IMR-90 (cell line): ENCODE measurements around the gene ZNF565. TPM values are rescaled to one million over a fixed set of nuclear protein-coding genes. Genes with fewer than 3 reads are reported as not detected.

Experiments
- ATAC-seq: fragments of 200-7000 bp; cut with Tn5 transposase; 2 replicates; pipeline ENCODE4 v1.9.1; 2020; ENCODE audit warnings: low read depth, mild to moderate bottlenecking, moderate library complexity
- BruUV-seq: library from RNA; stranded (reverse); fragments of 400-500 nt; replicated peaks from 2 replicates; lab custom pipeline; 2021; lab: Mats Ljungman, UMichigan
- CTCF ChIA-PET: fragments of 300-600 bp; formaldehyde crosslinking; extraction: SDS; loops from one replicate; lab custom pipeline; 2021; ENCODE audit warnings: antibody characterized with exemption; lab: Yijun Ruan, JAX
- POLR2A ChIA-PET: fragments of 300-600 bp; sonication (Branson Sonifier 250); formaldehyde crosslinking; loops from one replicate; lab custom pipeline; 2022; ENCODE audit warnings: antibody characterized with exemption; ENCODE audit not compliant: unreplicated experiment; lab: Charles Lee
- DNase-seq: peaks from one replicate; pipeline ENCODE4 v3.0.0; 2013
- H2AFZ ChIP-seq: replicated peaks from 2 replicates; pipeline ENCODE3; 2013; ENCODE audit warnings: low read length, mild to moderate bottlenecking; ENCODE audit not compliant: poor library complexity
- H2AK5ac ChIP-seq: 2 replicates; pipeline ENCODE4 v1.6.1; 2013; ENCODE audit warnings: low read depth, low read length, inconsistent platforms
- H2AK9ac ChIP-seq: replicated peaks from 2 replicates; pipeline ENCODE3; 2013; ENCODE audit warnings: mild to moderate bottlenecking, low read depth, low read length, moderate library complexity; ENCODE audit not compliant: poor library complexity
- H2BK120ac ChIP-seq: 2 replicates; pipeline ENCODE4 v1.6.1; 2013; ENCODE audit warnings: low read depth, low read length, inconsistent platforms
- H2BK15ac ChIP-seq: 3 replicates; pipeline ENCODE4 v1.6.1; 2013; ENCODE audit warnings: low read depth, low read length, inconsistent platforms
- H2BK20ac ChIP-seq: 2 replicates; pipeline ENCODE4 v1.6.1; 2013; ENCODE audit warnings: low read depth, mild to moderate bottlenecking, inconsistent platforms, low read length, moderate library complexity
- H2BK5ac ChIP-seq: 2 replicates; pipeline ENCODE4 v1.6.1; 2013; ENCODE audit warnings: mild to moderate bottlenecking, low read depth, low read length, inconsistent platforms; ENCODE audit not compliant: poor library complexity, severe bottlenecking
- H3K14ac ChIP-seq: replicated peaks from 2 replicates; pipeline ENCODE4 v1.6.1; 2013; ENCODE audit warnings: low read depth, low read length, inconsistent platforms
- H3K18ac ChIP-seq: 2 replicates; pipeline ENCODE4 v1.6.1; 2013; ENCODE audit warnings: low read depth, low read length, control low read depth
- H3K23ac ChIP-seq: 2 replicates; pipeline ENCODE4 v1.6.1; 2013; ENCODE audit warnings: low read depth, low read length, inconsistent platforms
- H3K27ac ChIP-seq: 2 replicates; pipeline ENCODE4 v1.5.1; 2013; ENCODE audit warnings: mild to moderate bottlenecking, control low read depth, low read length; ENCODE audit not compliant: insufficient read depth
- H3K27me3 ChIP-seq: 2 replicates; pipeline ENCODE4 v1.6.1; 2013; ENCODE audit warnings: low read length; ENCODE audit not compliant: control insufficient read depth, insufficient read depth
- H3K36me3 ChIP-seq: 2 replicates; pipeline ENCODE4 v1.6.1; 2013; ENCODE audit warnings: low read length, mixed read lengths; ENCODE audit not compliant: control insufficient read depth, insufficient read depth
- H3K4ac ChIP-seq: 2 replicates; pipeline ENCODE4 v1.6.1; 2013; ENCODE audit warnings: low read depth, low read length, inconsistent platforms
- H3K4me1 ChIP-seq: 2 replicates; pipeline ENCODE4 v1.6.1; 2013; ENCODE audit warnings: low read length, mixed read lengths; ENCODE audit not compliant: control insufficient read depth, insufficient read depth
- H3K4me2 ChIP-seq: 2 replicates; pipeline ENCODE4 v1.6.1; 2013; ENCODE audit warnings: low read depth, mild to moderate bottlenecking, control low read depth, low read length, moderate library complexity
- H3K4me3 ChIP-seq: 2 replicates; pipeline ENCODE4 v1.5.1; 2013; ENCODE audit warnings: low read depth, mild to moderate bottlenecking, control low read depth, low read length, moderate library complexity; ENCODE audit not compliant: insufficient read depth
- H3K56ac ChIP-seq: 2 replicates; pipeline ENCODE4 v1.6.1; 2013; ENCODE audit warnings: low read length, inconsistent platforms; ENCODE audit not compliant: insufficient read depth; ENCODE audit errors: extremely low read depth
- H3K79me1 ChIP-seq, 2 experiments: 2 replicates each; pipeline ENCODE4 v1.6.1; 2013; ENCODE audit warnings: low read length in 2 of 2, inconsistent platforms in 1 of 2, low read depth in 1 of 2
- H3K9ac ChIP-seq: 2 replicates; pipeline ENCODE4 v1.6.1; 2013; ENCODE audit warnings: low read depth, low read length, control low read depth
- H3K9me1 ChIP-seq: 2 replicates; pipeline ENCODE4 v1.6.1; 2013; ENCODE audit warnings: low read length, inconsistent platforms; ENCODE audit not compliant: insufficient read depth
- H3K9me3 ChIP-seq: 2 replicates; pipeline ENCODE4 v1.6.1; 2013; ENCODE audit warnings: low read length; ENCODE audit not compliant: control insufficient read depth, insufficient read depth
- H4K20me1 ChIP-seq: 2 replicates; pipeline ENCODE4 v1.6.1; 2013; ENCODE audit warnings: low read length, inconsistent platforms; ENCODE audit not compliant: insufficient read depth
- H4K5ac ChIP-seq: 2 replicates; pipeline ENCODE4 v1.6.1; 2013; ENCODE audit warnings: mild to moderate bottlenecking, low read depth, low read length, control low read depth
- H4K8ac ChIP-seq, 2 experiments: 2 replicates each; pipeline ENCODE4 v1.6.1; 2013; ENCODE audit warnings: low read depth in 2 of 2, low read length in 2 of 2, control low read depth in 1 of 2, inconsistent platforms in 1 of 2
- H4K91ac ChIP-seq: 2 replicates; pipeline ENCODE4 v1.6.1; 2013; ENCODE audit warnings: low read depth, low read length, inconsistent platforms; ENCODE audit not compliant: insufficient read depth
- BHLHE40 ChIP-seq: fragments of 150-350 bp; IDR thresholded peaks from 2 replicates; pipeline ENCODE4 v1.6.1; 2016; ENCODE audit warnings: mild to moderate bottlenecking, low read depth, low read length
- CEBPB ChIP-seq: IDR thresholded peaks from 2 replicates; pipeline ENCODE4 v1.6.1; 2012; ENCODE audit warnings: low read depth, low read length, improper control_type of control experiment
- CHD1 ChIP-seq: IDR thresholded peaks from 2 replicates; pipeline ENCODE4 v1.6.1; 2012; ENCODE audit warnings: low read depth, low read length, improper control_type of control experiment
- ELK1 ChIP-seq: fragments of 150-350 bp; IDR thresholded peaks from 2 replicates; pipeline ENCODE4 v1.6.1; 2016; ENCODE audit warnings: low read depth, mild to moderate bottlenecking, low read length, moderate library complexity, borderline replicate concordance
- FOS ChIP-seq: fragments of 150-350 bp; IDR thresholded peaks from 2 replicates; pipeline ENCODE4 v1.6.1; 2016; ENCODE audit warnings: low read depth, low read length
- NFE2L2 ChIP-seq: fragments of 150-350 bp; IDR thresholded peaks from 2 replicates; pipeline ENCODE4 v1.6.1; 2016; ENCODE audit warnings: low read depth, mild to moderate bottlenecking, low read length
- SMC3 ChIP-seq: fragments of 150-350 bp; IDR thresholded peaks from 2 replicates; pipeline ENCODE4 v1.6.1; 2016; ENCODE audit warnings: low read depth, mild to moderate bottlenecking, antibody characterized with exemption, low read length, moderate library complexity
- WGBS, 2 experiments: methylation state at CpG; one replicate each; pipeline versions ENCODE4 v1.1.5 to v1.1.7; 2013; ENCODE audit warnings: missing lambda C conversion rate in 2 of 2; ENCODE audit not compliant: insufficient read length in 1 of 2; ENCODE audit errors: extremely low coverage in 2 of 2; 5-methylcytosine and 5-hydroxymethylcytosine counted together
- dilution Hi-C: fragments of 300-500 bp; cut with HindIII; formaldehyde crosslinking; loops from one replicate; pipeline ENCODE4 v1.14.3; 2018; ENCODE audit warnings: low sequenced_read_pairs; ENCODE audit not compliant: unreplicated experiment
- in situ Hi-C: fragments of 300-500 bp; cut with MboI; formaldehyde crosslinking; loops from 3 replicates; pipeline ENCODE4 v1.14.3; 2019; ENCODE audit warnings: low sequenced_read_pairs, inconsistent platforms, mixed read lengths
- intact Hi-C: fragments of 100-400 bp; cut with micrococcal nuclease; formaldehyde crosslinking; loops from 2 replicates; pipeline ENCODE4 v1.10.0; 2022
- polyA plus RNA-seq, 3 experiments: library from polyadenylated mRNA; depleted of rRNA; stranded (reverse); fragments of >200 nt; gene quantifications; 2 replicates each; pipeline ENCODE4 v1.2.3, GENCODE V29; 2012; ENCODE audit warnings: low replicate concordance in 1 of 3
- total RNA-seq: library from RNA; depleted of rRNA; stranded (reverse); fragments of >200 nt; gene quantifications from 2 replicates; pipeline ENCODE4 v1.2.3, GENCODE V29; 2012

The ZNF565 gene
- total and polyA plus RNA-seq, 2 of the 4 experiments (the other 2 are of a cell fraction): 2.3 to 7.5 TPM

GRCh38 chr19:36144624-36145023 lies 69.8 kb downstream of the ZNF565 start:
- Histone ChIP-seq H3K23ac (no peak overlapping the region), H4K8ac (no peak overlapping the region), H4K91ac (no peak overlapping the region), H3K4me3 (no peak overlapping the region), H2BK20ac (no peak overlapping the region), H2AK9ac (no peak overlapping the region), H3K56ac (no peak overlapping the region), H3K27me3 (no peaks in the 10 kb centered on the region), H2BK120ac (no peak overlapping the region), H3K9ac (no peak overlapping the region), H4K5ac (no peak overlapping the region), H3K79me1 (peaks cover 41 to 68% of the 10 kb centered on the region in 2 experiments), H2BK15ac (no peak overlapping the region), H3K9me1 (peaks cover 13% of the 10 kb centered on the region), H3K4me2 (no peak overlapping the region), H3K36me3 (peaks cover 59% of the 10 kb centered on the region), H3K18ac (no peak overlapping the region), H2BK5ac (no peak overlapping the region), H2AK5ac (no peak overlapping the region), H4K20me1 (peaks cover 36% of the 10 kb centered on the region), H3K9me3 (no peaks in the 10 kb centered on the region), H3K4ac (no peak overlapping the region), H3K14ac (no peak overlapping the region), H3K4me1 (peaks cover 4% of the 10 kb centered on the region; the same call in 1 of the 2 replicates), H2AFZ (no peak overlapping the region), H3K27ac (no peak overlapping the region)
- no TSS peak for BruUV-seq
- dilution Hi-C loops: no loop called here
- ChIA-PET POLR2A (no interaction called here), CTCF (interaction anchor here (0.6 to 1.0 kb wide), 3 partner anchors 9 to 67 kb away, joined by 3 to 4 read pairs (median 4); no protein-coding TSS in a partner anchor)
- in situ Hi-C loops: no loop called here
- WGBS, 2 experiments: 100% methylated on average over 1 of the region's 6 CpGs; no CpG with 5 or more reads in 1 of the 2 experiments
- TF ChIP-seq CHD1 (no peak), SMC3 (no peak), BHLHE40 (no peak), CEBPB (no peak), FOS (no peak), ELK1 (no peak), NFE2L2 (no peak)
- DNase-seq (no peak), ATAC-seq (no peak)
- intact Hi-C loops: no loop called here
